LNCAP (cell line): Measurements from ENCODE around the gene PRR12.

ENCODE experiments used
- TF ChIP-seq, protein P1 (sequence below): fragments of 450-650 bp; IDR thresholded peaks from 2 replicates; pipeline ENCODE4 v1.5.1; 2017; ENCODE audit warnings: mild to moderate bottlenecking

PRR12 gene

DNA sequence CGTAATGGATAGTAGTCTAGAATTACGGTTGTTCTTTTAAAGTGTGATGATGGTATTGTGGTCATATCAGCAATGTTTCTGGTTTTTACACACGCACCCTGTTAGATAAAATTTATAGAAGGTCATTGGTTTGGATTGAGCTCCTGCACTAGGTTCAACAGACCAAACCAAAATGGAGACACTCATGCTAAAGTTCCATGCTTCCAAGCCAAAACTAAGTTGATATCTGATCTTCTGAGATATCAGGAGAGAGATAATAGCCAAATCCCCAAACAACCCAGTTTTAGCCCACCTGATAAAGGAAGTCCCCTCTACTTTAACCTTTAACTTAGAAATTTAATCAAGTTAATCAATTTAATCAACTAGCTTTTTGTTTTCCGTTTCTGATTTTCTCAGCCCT lies 11.8 kb upstream of the PRR12 start:
- TF ChIP-seq, protein P1, sequence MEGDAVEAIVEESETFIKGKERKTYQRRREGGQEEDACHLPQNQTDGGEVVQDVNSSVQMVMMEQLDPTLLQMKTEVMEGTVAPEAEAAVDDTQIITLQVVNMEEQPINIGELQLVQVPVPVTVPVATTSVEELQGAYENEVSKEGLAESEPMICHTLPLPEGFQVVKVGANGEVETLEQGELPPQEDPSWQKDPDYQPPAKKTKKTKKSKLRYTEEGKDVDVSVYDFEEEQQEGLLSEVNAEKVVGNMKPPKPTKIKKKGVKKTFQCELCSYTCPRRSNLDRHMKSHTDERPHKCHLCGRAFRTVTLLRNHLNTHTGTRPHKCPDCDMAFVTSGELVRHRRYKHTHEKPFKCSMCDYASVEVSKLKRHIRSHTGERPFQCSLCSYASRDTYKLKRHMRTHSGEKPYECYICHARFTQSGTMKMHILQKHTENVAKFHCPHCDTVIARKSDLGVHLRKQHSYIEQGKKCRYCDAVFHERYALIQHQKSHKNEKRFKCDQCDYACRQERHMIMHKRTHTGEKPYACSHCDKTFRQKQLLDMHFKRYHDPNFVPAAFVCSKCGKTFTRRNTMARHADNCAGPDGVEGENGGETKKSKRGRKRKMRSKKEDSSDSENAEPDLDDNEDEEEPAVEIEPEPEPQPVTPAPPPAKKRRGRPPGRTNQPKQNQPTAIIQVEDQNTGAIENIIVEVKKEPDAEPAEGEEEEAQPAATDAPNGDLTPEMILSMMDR, result no peak

DNA sequence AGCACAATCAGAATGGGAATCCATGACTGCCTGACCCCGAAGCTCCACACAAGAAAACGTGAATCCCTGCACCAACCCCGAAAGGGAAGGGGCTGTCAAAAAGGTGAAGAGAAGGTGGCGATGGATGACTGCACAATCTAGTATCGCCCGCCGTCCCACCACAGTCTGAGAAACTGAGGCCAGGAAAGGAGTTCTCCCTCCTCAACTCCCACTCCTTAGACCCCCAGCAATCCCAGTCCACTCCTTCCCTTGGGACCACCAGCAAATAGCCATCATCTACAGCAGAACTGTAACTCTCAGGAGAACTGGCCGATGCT lies 11.1 kb upstream of the PRR12 start:
- TF ChIP-seq, protein P1, result no peak

DNA sequence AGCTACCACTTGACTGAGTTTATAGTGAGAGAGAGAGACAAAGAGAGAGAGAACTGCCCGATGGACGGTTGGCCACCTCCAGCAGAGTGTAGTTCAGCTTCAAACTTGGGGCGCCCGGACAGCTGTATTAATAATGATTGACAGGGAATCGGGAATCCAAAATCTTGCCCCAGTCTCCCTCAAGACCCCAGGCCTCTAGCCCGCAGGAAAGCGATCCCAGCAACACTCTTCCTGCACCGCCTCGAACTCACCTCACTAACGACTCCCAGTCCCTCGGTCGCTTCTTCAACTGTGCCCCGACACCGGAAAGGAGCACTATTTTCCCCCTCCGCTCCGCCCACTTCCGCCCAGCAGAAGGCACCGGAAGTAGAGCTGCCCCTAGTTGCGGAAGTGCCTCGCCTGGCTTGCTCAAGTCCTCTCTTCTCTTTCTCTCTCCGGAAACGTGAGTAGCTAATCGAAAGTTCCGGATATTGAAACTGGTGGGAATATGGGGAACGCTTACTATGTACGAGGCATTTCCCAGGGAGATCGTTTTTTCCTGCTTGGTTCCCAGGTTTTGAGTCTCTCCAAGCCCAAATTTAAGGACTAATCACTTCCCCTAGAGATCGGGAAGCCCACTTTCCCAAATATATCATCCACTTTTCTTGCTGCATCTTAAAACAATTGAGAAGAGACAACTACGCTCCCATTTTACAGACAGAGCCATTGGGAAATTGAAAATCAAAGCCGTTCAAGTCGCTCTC lies 10.5 kb upstream of the PRR12 start, which contains the start of gene NOSIP:
TSS of gene NOSIP (minus strand) at position 293 of the 743 bp plus-strand sequence. CDS start 19,865 bp downstream, outside the sequence.
- TF ChIP-seq, protein P1, result no peak

DNA sequence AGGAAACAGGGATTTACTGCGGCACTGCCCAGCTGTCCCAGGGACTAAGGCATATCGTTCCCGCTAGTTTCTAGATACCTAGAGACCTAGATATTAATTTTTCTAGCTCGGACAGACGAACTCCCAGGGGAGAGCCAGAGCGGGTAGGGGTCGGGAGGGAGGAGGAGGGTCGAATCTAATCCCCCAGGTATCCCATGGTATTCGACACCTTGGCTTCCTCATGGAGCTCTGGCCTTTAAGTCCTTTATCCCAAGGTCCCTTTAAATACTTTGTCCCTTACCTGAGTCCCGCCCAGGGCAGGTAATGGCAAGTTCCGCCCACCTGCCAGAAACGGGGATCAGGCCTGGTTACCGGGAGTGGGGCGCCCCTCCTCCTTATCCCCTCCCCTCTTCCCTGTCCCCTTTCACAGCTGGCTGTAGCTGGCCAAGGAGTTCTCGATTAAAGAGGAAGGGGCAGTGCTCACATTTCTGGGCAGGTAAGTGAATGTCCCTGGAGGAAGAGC lies 9.9 kb upstream of the PRR12 start, which contains the start of gene PRRG2:
TSS of gene PRRG2 (plus strand) at position 310 of the 502 bp plus-strand sequence. CDS start 1,904 bp downstream, outside the sequence.
- TF ChIP-seq, protein P1, result no peak

DNA sequence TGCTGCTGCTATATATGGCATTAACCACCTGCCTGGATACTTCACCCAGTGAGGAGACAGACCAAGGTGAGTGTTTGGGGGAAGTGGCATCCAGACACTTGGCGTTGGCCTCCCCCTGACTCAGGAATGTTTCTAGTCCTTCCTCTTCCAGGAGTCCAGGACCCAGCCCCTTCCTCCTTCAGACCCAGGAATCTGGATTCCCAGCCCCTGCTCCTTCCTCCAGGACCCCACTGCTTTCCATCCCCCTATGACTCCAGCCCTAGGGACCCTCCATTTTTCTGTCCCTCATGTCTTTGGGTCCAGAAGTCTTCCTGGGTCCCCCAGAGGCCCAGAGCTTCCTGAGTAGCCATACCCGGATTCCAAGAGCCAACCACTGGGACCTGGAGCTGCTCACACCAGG lies 7.7 kb upstream of the PRR12 start:
- TF ChIP-seq, protein P1, result no peak

DNA sequence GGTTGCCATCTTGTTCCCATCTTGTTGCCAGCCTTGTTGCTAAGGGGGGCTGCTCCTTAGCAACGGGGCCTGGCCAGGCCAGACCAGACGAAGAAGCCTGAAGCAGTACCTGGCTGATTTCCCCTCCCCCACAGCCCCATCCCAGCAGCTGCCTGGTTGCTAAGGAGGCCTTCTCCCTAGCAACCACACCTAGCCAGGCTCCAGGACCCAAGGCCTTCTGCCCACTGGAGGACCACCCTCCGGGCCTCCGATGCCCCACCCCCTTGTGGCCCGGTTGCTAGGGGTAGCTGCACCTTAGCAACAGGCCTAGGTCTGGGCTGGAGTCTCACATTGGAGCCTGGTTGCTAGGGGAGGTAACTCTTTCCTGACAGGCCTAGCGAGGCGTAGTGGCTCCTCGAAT lies 6.0 kb upstream of the PRR12 start:
- TF ChIP-seq, protein P1, result no peak

DNA sequence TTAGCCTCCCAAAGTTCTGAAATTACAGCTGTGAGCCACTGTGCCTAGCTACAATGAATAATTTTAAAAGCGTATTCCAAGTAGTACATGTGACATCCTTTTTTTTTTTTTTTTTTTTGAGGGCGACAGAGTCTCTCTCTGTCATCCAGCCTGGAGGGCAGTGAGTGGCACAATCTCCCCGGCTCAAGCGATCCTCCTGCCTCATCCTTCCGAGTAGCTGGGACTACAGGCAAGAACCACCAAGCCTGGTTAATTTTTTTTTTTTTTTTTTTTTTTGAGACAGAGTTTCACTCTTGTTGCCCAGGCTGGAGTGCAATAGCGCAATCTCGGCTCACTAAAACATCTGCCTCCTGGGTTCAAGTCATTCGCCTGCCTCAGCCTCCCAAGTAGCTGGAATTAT lies 3.8 kb upstream of the PRR12 start:
- TF ChIP-seq, protein P1, result no peak
